PFSK-1 (cell line): Measurements from ENCODE around the gene PLA2G4E.

ENCODE experiments used
- FOXP2 ChIP-seq: optimal IDR thresholded peaks from 2 replicates; pipeline ENCODE3; 2011; ENCODE audit warnings: borderline replicate concordance, control low read depth, inconsistent platforms; ENCODE audit not compliant: insufficient read depth; ENCODE audit errors: extremely low read length, extremely low read depth
- POLR2AphosphoS5 ChIP-seq: IDR thresholded peaks from 2 replicates; pipeline ENCODE4 v1.6.1; 2012; ENCODE audit warnings: low read depth, mild to moderate bottlenecking, control low read depth, low read length, moderate library complexity
- REST ChIP-seq, 2 experiments: IDR thresholded peaks; 2 replicates each; pipeline versions ENCODE4 v1.6.1 to v1.8.0; 2011 to 2012; ENCODE audit warnings: low read depth in 2 of 2, low read length in 2 of 2, control low read depth in 1 of 2, inconsistent platforms in 1 of 2, mild to moderate bottlenecking in 1 of 2, moderate library complexity in 1 of 2; ENCODE audit not compliant: insufficient read depth in 1 of 2
- SIN3A ChIP-seq: IDR thresholded peaks from 2 replicates; pipeline ENCODE4 v1.6.1; 2012; ENCODE audit warnings: mild to moderate bottlenecking, low read length, moderate library complexity, borderline replicate concordance; ENCODE audit not compliant: insufficient read depth
- TAF1 ChIP-seq: IDR thresholded peaks from 2 replicates; pipeline ENCODE4 v1.6.1; 2012; ENCODE audit warnings: low read length, control low read depth, borderline replicate concordance; ENCODE audit not compliant: insufficient read depth

PLA2G4E gene

DNA sequence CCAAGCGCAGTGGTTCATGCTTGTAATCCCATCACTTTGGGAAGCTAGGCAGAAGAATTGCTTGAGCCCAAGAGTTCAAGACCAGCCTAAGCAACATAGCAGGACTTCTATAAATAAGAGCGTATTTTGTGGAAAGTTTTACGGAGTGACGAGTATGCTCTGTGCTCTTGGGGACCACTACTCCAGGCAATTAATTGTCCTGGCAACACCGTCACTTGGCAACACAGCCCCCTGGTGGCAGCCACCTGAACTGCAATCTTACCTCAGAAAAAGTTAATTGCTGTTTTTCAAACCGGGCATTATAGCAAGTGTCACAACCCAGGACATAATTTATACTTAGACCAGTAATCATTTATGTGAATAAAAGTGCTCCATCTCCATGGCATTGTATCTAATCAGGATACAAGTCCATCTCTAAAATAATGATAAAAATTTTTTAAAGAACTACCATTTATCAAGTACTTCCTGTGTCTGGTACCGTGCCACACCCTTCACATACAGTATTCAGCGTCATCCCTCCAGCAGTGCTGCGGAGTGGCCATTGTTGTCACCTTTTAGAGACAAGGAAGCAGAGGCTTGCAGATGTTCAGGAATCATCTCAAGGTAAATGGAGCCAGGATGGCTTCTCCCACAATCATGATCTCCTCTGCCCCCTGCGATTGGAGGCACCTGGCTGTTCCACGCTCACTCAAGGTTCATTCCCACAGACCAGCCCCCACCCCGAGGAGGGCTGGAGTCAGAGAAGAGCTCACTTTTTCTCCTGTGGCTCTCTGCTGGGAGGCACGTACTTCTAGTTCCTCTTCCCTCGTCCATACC, 39.0 kb upstream of the PLA2G4E start:
- TF ChIP-seq SIN3A (no peak), REST (IDR thresholded peaks at IDR 0.05; ENCODE audit: insufficient read depth in 1 of 2, low read depth in 2 of 2, low read length in 2 of 2) (no peak), POLR2AphosphoS5 (no peak), FOXP2 (no peak), TAF1 (no peak)

DNA sequence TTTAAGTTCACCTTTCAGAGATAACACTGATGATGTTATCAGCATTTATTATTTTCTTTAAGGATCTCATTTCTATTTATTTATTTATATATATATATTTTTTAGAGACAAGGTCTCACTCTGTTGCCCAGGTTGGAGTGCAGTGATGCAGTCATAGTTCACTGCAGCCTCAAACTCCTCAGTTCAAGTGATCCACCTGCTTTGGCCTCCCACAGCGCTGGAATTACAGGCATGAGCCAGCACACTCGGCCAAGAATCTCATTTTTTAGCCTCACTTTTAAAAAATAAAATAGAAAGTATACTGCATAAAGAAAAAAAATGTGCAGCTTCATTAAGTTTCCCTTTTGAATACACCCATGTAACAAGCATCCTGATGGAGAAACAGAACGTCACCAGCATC, 37.9 kb upstream of the PLA2G4E start:
- no peak for TF ChIP-seq TAF1
- TF ChIP-seq FOXP2: no peak
- no peak for TF ChIP-seq POLR2AphosphoS5
- no peak for TF ChIP-seq SIN3A
- TF ChIP-seq REST (IDR thresholded peaks at IDR 0.05; ENCODE audit: insufficient read depth in 1 of 2, low read depth in 2 of 2, low read length in 2 of 2): no peak

- TF ChIP-seq TAF1 (no peak), REST (IDR thresholded peaks at IDR 0.05; ENCODE audit: insufficient read depth in 1 of 2, low read depth in 2 of 2, low read length in 2 of 2) (no peak), SIN3A (no peak)
Observed at GRCh38 chr15:42057799-42058646, 37.2 kb upstream of the PLA2G4E start.

DNA sequence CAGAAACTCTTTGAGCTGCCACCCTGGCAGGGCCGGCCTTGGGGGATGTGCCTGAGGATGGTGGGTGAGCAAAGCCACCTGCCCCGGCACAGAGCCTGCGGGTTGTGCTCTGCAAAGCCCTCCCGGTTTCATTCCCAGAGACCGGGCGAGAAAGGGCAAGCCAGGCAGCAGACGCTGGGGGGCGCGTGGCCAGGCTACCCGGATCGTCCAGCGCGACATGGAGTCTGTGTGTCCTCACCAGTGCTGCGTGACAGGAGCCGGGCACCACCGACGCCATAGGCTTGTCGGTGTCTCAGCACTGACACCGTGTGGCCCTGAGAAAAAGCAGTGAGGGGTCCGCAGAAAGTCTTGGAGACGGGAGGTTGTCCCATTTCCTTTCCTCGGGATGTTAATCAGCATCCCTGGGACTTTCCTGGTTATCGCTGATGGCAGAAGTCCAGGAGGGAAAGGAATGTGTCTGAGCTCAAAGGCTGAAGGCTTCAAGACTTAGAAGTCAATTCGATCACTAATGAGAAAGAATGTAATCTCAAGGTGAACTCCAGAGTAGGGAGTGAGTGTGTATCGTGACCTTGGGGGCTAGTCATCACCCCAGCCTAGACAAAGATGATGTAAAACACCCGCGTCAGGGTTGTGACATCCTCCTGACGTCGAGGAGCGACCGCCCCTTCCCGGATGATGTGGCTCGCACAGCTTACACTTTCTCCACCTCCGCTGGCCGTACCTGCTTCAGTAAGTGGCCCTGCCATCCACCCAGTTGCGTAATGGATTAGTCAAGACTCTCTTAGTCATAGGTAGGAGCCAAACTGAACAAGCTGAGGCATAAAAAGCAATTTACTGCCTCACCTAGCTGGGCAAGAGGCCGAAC, 36.3 kb upstream of the PLA2G4E start:
- TF ChIP-seq TAF1 (no peak), FOXP2 (peak; percentile 83)

DNA sequence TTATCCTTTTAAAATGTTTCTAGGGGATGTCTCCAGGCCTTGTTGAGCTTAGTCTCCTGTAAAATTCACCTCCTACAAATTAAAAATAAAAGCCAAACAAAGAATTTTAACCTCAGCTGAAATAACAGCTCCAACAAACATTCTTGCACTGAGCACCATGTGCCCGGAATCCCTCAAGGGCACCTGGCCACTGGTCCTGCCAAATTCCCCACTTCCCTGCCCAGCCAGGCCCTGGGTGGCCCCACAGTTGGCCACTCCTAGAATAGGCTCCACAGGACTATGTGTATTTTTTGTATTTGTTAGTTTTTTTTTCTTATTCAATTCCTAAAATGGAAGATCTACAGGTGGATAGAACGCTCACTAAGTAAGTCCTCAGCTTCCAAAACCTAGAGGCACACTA, 33.1 kb upstream of the PLA2G4E start:
- no peak for TF ChIP-seq REST (IDR thresholded peaks at IDR 0.05; ENCODE audit: insufficient read depth in 1 of 2, low read depth in 2 of 2, low read length in 2 of 2)
- no peak for TF ChIP-seq FOXP2
- TF ChIP-seq TAF1: no peak
- TF ChIP-seq POLR2AphosphoS5: no peak
- no peak for TF ChIP-seq SIN3A
